GM19238 (cell line): Measurements from ENCODE around the gene USF2.
"Not testable (repeated sequence)": the region's sequence is repeated elsewhere in the genome, so short reads cannot be mapped to it uniquely, and the experiment has no call there.

Experiments used
- DNase-seq: peaks from one replicate; pipeline ENCODE4 v3.0.0; 2011; ENCODE audit warnings: low spot score; ENCODE audit not compliant: insufficient read length

Gene USF2, protein sequence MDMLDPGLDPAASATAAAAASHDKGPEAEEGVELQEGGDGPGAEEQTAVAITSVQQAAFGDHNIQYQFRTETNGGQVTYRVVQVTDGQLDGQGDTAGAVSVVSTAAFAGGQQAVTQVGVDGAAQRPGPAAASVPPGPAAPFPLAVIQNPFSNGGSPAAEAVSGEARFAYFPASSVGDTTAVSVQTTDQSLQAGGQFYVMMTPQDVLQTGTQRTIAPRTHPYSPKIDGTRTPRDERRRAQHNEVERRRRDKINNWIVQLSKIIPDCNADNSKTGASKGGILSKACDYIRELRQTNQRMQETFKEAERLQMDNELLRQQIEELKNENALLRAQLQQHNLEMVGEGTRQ

DNA sequence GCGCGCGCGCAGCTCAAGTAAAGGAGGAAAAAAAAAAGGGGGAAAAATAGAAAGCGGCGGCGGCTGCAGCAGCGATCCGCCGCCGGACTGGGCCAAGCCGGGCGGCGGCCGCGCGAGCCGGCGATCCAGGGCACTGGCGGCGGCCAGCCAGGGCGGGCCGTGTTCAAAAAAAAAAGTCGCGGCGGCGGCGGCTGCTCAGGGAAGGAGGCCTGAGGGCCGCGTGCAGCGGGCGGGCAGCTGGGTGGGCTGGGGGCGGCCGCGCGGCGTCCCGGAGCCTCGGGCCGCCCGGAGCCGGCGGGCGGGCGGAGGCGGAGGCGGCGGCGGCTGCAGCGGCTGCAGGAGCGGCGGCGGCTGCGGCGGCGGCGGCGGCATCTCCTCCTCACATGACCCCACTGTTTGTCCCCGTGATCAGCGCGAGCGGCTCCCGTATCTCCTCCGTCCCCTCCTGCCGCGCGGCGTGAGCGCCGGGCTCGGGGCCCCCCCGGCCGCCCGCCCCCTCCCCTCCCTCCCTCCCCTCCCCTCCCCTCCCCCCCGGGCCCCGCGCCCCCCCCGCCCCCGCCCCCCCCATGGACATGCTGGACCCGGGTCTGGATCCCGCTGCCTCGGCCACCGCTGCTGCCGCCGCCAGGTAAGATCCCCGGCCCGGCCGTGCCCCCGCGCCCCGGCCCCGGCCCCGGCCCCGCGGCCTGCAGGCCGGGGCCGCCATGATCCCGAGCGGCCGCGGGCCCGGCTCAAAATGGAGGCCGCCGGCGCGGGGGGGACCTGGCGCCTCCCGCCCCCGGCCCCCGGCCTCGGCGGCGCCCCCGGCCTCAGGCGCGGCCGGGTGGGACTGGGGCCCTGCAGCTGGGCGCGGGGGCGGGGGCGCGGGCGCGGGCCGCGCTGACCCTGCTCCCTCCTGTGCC, at the start of gene USF2:
Gene USF2, plus strand, starts transcription at position 427 of the 902 bp plus-strand sequence. Its CDS starts 140 bp downstream, at position 567.
- peak; percentile 79 for DNase-seq

DNA sequence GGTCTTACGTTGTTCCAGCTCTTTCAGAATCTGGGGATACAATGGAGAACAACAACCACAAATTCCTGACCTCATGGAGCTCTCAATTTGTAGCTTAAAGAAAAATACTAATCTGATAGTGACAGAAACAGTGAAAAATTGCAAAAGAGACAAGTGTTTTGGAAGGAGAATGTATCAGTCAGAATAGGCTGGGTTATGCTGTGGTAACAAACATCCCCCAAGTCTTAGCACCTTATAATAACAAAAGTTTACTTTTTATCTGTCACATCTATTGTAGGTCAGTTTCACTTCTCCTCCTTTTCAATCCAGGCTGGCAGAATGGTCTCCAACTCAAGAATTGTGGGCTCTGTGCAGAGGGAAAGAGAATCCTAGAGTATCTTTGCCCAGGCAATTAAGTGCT, 49.8 kb upstream of the USF2 start:
- no peak for DNase-seq

DNA sequence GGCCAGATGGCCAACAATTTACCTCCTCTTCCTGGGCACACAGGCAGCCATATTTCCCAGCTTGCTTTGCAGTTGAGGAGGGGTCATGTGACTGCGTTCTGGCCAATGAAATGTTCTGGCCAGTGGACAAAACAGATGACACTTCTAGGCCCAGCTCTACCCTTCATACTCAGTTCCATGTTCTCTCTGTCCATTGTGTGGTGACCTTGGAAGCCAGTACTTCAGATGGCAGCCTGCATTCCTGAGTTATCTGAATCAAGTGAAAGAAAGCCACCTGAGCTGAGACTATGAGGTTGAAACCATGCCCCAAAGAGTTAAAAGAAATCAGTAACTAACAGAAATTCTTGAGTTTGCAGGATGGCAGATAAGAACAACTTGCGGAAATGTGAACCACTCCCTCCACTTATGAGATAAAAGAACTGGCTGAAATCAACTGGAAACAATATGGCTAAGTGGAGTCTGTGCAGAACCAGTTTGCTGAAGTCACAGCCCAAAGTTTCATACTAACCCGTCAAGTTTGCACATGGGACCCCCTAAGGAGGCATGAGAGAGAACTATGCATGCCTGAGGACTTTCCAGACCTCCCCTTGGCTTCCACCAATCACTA, 48.3 kb upstream of the USF2 start:
- no peak for DNase-seq

DNA sequence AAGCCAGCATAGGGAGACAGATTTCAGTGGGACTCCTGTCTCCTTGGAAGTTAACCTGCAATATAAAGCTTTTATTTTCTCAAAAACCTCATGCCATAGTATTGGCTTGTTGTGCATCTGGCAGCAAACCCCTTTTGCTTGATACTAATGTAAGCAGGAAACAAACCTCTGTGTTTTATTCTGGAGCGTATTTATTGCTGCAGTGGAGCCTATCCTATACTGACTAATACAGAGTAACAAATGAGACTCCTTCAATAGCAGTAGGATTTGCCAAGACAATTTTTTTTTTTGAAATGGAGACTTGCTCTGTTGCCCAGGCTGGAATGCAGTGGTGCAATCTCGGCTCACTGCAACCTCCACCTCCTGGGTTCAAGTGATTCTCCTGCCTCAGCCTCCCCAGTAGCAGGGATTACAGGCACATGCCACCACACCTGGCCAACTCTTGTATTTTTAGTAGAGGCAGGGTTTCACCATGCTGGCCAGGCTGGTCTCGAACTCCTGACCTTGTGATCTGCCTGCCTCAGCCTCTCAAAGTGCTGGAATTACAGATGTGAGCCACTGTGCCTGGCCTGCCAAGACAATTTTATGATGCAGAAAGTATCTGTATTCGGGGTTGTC, 47.7 kb upstream of the USF2 start:
- DNase-seq: not testable (repeated sequence)

DNA sequence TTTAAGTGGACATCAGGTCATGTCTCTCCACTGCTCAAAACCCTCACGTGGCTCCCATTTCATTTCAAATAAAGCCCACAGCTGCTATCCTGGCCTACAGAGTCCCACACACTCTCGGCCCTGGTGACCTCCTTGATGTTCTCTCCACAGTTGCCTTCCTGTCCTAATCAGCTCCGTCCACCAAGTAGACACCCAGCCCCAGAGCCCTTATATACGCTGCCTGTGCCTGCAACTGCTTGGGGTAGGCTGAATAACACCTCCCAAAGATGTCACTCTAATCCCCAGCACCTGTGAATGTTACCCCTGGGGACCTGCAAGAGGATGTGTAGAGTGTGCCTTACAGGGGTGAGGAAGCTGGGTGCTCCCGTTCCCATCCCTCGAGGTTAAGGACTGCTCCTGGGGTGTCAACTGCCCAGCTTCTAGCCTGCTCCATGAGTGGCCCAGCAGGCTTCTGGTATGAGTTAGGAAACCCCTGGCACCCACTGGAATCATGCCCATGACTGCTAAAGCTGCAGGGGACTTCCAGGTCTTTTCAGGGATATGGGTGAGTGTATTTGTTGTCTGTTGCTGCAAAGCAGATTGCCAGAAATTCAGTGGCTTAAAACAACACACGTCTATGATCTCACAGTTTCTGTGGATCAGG, 46.3 kb upstream of the USF2 start:
- no peak for DNase-seq

DNA sequence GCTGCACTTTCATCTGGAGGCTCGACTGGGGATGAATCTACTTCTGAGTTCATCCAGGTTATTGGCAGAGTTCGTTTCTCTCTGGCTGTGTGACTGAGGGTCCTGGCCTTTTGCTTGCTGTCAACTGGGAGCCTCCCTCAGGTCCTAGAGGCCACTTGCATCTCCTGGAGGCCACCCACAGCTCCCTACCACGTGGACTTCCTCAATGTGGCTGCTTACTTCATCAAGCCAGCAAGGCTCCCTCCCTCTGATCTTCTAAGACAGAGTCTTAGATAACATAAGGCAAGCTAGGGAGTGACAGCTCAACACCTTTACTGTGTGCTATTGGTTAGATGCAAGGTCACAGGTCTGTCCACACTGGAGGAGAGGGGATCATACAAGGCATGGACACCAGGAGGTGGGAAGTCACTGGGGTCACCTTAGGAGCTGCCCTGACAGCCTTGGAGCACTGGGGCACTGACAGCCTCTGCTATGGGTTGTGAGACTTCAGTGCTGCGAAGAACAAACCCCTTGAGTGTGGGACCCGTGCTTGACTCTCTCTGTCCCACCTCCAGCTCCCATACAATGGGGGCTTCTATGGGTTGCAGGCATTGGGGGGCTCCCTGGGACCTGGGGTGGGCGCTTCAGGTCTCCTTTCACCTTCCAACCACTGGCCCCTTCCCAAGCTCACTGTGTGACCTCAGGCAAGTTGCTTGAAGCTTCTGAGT, 45.5 kb upstream of the USF2 start:
- DNase-seq: no peak

DNA sequence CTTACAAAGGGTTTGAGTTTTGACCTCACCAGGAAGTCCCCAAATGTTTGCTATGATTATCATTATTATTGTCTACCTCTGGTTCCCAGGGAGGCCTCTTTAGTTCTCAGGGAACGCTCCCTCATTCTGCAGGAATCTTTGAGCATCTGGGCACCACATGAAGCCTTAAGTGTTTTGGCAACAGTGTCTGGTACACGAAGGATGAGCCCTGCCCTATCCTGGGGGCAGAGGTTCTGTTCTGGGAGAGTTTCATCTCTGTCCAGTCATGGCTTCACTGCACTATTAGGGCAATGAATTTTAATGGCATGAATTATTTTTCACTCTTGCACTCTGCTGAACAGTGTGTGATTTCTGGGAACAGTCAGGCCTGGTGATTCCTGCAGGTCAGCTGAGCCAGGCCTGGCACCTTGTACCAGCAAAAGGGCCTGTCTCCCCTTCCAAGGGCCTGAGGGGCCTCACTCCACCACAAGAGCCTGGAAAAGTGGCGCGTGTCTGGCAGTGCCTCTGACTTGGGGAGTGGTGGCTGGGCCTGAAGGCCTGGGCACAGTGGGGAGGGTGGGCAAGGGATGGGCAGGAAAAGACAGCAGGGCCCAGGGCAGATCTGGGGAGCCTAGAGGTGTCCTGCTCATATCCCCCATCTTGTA, 44.8 kb upstream of the USF2 start:
- DNase-seq: no peak

DNA sequence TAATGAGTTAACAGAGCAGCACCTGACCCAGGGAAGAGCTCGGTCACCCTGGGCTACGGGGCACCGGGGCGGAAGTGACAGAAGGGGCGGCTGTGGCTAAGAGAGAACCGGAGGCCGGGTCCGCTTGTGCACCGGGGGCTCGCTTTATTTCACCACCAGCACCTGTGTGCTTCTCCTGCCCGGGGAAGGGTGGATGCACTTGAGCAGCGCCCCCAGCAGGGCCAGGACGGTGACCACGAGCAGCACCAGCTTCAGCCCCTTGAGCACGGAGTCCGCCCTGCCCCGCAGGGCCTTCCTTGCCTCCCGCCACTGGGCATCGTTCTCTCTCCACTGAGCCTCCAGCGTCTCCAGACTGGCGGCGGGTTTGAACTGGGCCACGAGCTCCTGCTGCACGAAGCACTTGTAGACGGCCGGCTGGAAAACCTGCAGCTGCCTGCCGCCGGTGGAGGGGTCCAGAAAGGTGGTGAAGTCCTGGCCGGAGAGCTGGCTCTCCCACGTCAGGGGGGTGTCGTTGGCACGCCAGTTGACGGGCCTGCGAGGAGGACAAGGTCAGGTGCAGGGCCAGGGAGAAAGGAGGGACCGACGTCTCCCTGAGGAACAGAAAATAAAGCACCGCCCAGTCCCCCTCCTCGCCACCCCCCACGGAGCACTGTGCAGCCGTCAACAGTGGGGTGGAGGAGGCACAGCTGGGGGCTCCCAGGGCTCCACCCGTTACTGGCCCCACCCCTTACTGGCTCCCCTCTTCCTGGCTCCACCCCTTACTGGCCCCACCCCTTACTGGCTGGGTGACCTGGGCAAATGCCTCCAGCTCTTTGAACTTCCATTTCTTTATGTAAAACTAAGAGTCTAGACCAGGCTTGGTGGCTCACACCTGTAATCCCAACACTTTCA, 43.8 kb upstream of the USF2 start:
- no peak for DNase-seq

DNA sequence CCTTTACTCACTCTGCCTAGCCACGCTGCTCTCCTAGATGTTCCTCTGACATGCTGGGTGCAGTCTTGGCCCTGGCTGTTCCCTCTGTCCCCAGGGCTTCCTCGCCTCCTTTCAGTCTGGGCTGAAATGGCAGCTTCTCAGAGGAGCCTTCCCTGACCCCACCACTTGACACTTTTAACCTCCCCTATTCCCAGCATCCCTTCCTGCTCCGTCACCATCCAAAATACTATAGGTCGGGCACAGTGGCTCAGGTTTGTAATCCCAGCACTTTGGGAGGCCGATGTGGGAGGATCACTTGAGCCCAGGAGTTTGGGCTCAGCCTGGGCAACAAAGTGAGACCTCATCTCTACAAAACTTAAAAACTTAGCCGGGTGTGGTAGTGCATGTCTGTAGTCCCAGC, 42.8 kb upstream of the USF2 start:
- no peak for DNase-seq

DNA sequence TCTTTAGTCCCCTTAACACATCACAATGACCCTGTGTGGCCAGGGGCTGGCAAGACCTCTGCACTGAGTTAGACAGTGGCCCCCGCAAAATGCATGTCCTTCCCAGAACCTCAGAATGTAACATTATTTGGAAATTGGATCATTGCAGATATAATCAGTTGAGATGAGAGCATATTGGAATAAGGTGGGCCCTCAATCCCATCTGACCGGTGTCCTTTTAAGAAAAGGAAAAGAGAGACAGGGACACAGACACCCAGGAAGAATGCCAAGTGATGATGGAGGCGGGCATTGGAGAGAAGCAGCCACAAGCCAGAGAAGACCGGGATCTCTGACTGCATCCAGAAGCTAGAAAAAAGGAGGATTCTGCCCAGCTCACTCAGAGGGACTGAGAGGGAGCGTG, 42.0 kb upstream of the USF2 start:
- DNase-seq: no peak

DNA sequence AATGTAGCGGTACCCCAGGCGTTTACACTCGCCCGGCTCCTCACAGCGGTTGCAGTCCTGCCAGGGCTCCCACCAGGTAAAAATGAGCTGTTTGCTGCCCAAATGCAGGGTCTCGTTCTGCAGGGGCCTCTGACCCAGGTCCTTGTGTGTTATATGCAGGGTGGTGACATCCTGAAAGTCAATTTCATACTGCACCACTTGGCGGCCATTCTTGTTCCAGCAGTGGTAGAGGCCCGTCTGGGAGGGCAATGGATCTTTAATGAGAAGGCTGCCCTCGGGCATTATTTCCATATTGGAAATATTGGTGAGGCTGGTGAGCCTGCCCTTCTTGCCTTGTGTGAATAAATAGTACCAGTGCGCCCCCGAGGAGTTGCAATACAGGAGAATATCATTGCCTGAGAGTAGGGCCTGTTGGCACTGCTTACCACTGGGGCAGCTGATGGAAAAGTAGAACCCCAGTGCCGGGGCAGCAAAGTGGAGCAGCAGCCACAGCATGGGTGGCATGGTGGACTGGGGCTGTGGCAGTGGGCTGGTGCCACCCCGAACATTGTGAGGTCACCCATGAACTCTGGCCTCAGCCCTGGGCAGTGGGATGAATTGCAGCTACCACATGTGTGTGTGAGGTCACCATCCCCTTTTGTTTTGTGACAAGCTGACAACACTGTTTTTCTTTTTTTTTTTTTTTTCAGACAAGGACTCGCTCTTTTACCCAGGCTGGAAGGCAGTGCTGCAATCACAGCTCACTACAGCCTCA, 40.4 kb upstream of the USF2 start, which contains the start of gene FAM187B:
Gene FAM187B, minus strand, starts transcription at position 563 of the 754 bp plus-strand sequence. Its CDS starts 59 bp downstream, at position 504.
- DNase-seq: no peak

DNA sequence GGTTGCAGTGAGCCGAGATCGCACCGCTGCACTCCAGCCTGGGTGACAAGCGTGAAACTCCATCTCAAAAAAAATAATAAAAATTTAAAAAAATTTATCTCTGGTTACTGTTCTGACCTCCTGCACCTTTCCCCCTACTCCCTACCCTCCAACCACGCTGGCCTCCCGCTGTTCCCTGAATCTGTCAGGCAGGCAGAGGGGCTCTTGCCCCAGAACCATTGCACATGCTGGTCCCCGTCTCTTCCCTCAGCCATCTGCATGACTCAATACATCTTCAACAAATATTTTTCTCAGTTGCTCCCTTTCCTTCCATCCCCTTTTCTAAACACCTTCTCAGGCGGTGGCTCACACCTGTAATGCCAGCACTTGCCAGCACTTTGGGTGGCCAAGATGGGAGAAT, 39.2 kb upstream of the USF2 start:
- DNase-seq: no peak

DNA sequence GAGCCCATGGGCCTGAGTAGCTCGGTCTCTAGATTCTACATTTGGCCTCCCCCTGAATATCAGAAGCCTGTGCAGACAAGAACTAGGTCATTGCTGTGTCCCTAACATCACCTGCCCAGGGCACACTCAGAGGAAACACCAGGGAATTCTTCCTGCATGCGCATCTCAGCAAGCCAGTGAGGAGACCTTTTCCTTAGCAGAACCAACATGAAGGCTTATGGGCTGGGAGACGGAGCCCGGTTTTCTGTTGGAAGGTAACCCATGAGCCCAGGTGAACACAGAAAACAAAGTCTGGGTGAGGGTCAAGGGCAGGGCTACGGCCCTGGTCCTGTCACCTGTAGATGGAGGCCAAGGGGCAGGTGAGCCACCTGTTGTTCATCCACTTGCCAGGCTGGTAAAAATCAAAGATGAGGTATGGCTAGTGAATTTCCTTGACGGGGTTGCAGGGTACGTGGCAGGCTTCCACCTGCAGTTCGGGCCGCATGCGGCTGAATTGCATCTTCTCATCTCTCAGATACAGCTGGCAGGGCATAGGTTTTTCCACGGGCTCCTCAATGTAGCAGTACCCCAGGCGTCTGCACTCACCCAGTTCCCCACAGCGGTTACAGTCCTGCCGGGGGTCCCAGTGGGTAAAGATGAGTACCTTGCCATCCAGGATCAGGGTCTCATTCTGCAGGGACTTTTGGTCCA, 36.7 kb upstream of the USF2 start:
- no peak for DNase-seq

DNA sequence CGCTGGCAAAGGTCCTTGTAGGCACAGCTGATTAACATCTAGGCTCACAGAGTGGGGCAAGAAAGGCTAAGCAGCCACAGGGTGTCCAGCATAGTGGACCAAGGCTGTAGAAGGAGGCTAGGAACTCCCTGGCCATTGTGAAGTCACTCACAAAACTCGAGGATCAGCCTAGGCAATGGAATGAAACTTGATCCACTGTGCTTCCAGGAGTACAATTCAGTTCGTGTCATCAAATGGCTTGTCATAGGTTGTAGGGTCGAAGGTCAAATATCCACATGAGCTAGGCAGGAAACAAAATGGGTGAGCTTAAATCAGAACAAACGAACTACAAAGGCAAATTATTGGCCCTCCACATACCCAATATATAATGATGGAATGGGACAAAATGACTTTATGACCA, 35.9 kb upstream of the USF2 start:
- no peak for DNase-seq

DNA sequence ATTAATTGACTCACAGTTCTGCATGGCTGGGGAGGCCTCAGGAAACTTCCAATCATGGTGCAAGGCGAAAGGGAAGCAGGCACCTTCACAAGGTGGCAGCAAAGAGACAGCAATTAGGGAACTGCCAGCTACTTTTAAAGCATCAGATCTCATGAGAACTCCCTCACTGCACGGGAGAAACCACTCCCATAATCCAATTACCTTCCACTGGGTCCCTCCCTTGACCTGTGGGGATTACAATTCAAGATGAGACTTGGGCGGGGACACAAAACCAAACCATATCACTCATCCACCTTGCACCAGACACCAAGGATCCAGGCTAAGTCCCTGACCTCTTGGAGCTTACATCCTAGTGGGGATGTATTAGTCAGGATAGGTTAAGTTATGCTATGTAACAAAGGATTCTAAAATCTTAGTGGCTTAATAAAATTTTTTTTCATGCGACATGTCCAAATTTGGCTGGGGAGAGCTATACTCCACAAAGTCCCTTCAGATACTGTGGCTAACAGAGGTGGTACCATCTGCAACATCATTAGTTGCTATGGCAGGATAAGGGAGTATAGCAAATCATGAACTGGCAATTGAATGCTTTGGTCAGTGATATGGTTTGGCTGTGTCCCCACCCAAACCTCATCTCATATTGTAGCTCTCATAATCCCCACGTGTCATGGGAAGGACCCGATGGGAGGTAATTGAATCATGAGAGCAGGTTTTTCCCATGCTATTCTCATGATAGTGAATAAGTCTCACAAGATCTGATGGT, 31.9 kb upstream of the USF2 start:
- no peak for DNase-seq

DNA sequence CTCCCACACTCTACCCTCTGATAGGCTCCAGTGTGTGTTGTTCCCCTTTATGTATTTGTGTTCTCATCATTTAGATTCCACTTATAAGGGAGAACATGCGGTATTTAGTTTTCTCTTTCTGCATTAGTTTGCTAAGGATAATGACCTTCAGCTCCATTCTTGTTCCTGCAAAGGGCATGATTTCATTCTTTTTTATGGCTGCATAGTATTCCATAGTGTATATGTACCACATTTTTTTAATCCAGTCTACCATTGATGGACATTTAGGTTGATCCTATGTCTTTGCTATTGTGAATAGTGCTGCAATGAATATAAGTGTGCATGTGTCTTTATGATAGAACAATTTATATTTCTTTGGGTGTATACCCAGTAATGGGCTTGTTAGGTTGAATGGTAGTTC, 29.2 kb upstream of the USF2 start:
- DNase-seq: not testable (repeated sequence)

DNA sequence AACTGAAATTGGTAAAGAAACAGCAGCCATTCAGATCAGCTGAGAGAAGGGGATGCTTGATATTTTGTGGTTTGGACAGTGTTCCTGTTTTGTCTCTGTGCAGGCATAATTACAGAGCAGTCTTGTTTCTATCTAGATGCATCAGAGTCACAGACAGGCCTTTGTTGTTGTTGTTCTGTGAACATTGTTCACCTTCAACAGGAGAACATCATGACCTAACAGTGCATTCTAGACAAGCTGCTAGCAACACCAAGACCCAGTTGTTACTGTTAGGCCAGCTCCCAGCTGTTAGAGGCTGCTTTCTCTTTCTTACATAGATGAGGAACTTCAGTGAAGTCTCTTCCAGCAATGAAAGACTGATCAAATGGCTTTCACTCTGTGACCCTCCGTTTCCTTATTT, 28.4 kb upstream of the USF2 start:
- no peak for DNase-seq
